GM23248 (cell line): ENCODE measurements around the gene ASPSCR1.

Source experiments
- EZH2 ChIP-seq: fragments of 200-600 bp; sonication (generic); IDR thresholded peaks from 2 replicates; pipeline ENCODE4 v1.6.1; 2018; ENCODE audit warnings: antibody characterized with exemption, mild to moderate bottlenecking; ENCODE audit not compliant: insufficient read depth, poor library complexity, severe bottlenecking
- EZH2phosphoT487 ChIP-seq: fragments of 200-600 bp; sonication (generic); IDR thresholded peaks from 2 replicates; pipeline ENCODE4 v1.6.1; 2018; ENCODE audit warnings: antibody characterized with exemption, moderate library complexity, mild to moderate bottlenecking, low read depth; ENCODE audit not compliant: insufficient read depth

DNA sequence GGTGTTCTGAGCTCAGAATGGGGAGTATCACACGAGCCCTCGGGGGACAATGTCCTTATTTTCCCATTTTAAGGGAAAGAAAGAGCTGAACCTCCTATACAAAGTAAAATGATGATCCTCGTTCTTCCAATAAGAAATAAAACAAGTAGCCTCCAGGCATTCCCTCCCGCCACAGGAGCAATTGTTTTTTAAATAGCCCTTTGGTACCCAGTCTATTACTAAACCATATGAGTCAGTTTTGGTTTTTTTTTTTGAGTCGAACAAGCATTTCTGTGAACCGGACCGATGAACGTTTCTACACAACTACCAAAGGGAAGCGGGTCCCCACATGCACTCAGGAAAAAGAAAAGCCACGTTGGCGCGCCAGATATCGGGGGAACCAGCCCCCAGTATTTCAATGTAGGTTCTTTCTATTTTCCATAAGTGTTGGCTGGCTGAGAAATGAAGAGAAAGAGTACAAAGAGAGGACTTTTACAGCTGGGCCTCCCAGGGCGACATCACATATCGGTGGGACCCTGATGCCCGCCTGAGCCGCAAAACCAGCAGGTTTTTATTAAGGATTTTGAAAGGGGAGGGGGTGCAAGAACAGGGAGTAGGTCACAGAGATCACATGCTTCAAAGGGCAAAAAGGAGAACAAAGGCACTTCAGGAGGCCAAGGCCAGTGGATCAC lies 63.9 kb downstream of the ASPSCR1 start:
- TF ChIP-seq EZH2 = no peak
- TF ChIP-seq EZH2phosphoT487 = no peak
